Common myeloid progenitor, CD34-positive (primary cell): ENCODE results near the gene ZNF438.
A peak's percentile ranks its signal among the peaks of the same experiment; 100 is the strongest.

Experiments
- CTCF ChIA-PET: fragments of 350-600 bp; sonication (Branson Sonifier 250); formaldehyde crosslinking; loops from one replicate; lab custom pipeline; 2021; ENCODE audit warnings: antibody characterized with exemption; lab: Charles Lee
- POLR2A ChIA-PET: fragments of 350-600 bp; sonication (Branson Sonifier 250); formaldehyde crosslinking; loops from one replicate; lab custom pipeline; 2021; ENCODE audit warnings: antibody characterized with exemption; lab: Charles Lee
- DNase-seq, 3 donors: peaks; one replicate each; pipeline versions ENCODE4 v3.0.0 to v3.0.0-alpha.2; 2013
- H3K27ac ChIP-seq, 2 experiments: 1 replicate in 1 of 2; 2 replicates in 1 of 2; pipeline ENCODE4 v1.7.0; 2013; ENCODE audit warnings: inconsistent platforms in 2 of 2, low read length in 2 of 2, mild to moderate bottlenecking in 2 of 2, low read depth in 1 of 2, moderate library complexity in 1 of 2; ENCODE audit not compliant: severe bottlenecking in 2 of 2, insufficient read depth in 1 of 2, poor library complexity in 1 of 2
- H3K27me3 ChIP-seq, 5 experiments: replicated peaks in 2 of 5; 1 replicate in 3 of 5; 2 replicates in 2 of 5; pipeline versions ENCODE4 v1.6.1 to v1.7.0; 2013; ENCODE audit warnings: low read length in 4 of 5, mild to moderate bottlenecking in 2 of 5, moderate library complexity in 2 of 5, inconsistent platforms in 1 of 5; ENCODE audit not compliant: insufficient read depth in 5 of 5, control insufficient read depth in 4 of 5
- H3K36me3 ChIP-seq, 4 experiments: 1 replicate in 2 of 4; 2 replicates in 2 of 4; pipeline versions ENCODE4 v1.6.1 to v1.7.0; 2013; ENCODE audit warnings: low read length in 3 of 4, control low read depth in 1 of 4, mild to moderate bottlenecking in 1 of 4; ENCODE audit not compliant: control insufficient read depth in 4 of 4, insufficient read depth in 4 of 4
- H3K4me1 ChIP-seq, 4 experiments: 1 replicate in 3 of 4; 2 replicates in 1 of 4; pipeline versions ENCODE4 v1.6.1 to v1.7.1; 2013; ENCODE audit warnings: low read length in 3 of 4, mild to moderate bottlenecking in 3 of 4, control low read depth in 1 of 4, inconsistent platforms in 1 of 4, moderate library complexity in 1 of 4; ENCODE audit not compliant: control insufficient read depth in 4 of 4, insufficient read depth in 4 of 4; ENCODE audit errors: control extremely low read depth in 1 of 4
- H3K4me3 ChIP-seq, 7 experiments: 1 replicate in 4 of 7; 2 replicates in 3 of 7; pipeline versions ENCODE4 v1.5.1 to v1.7.0; 2013; ENCODE audit warnings: mild to moderate bottlenecking in 7 of 7, low read length in 6 of 7, moderate library complexity in 6 of 7, inconsistent platforms in 2 of 7, low read depth in 2 of 7, control low read depth in 1 of 7; ENCODE audit not compliant: insufficient read depth in 4 of 7, control insufficient read depth in 1 of 7; ENCODE audit errors: extremely low read depth in 1 of 7
- H3K9me3 ChIP-seq, 5 experiments: 1 replicate in 4 of 5; 2 replicates in 1 of 5; pipeline versions ENCODE4 v1.6.1 to v1.7.1; 2013; ENCODE audit warnings: low read length in 4 of 5, mild to moderate bottlenecking in 2 of 5, inconsistent platforms in 1 of 5, low read depth in 1 of 5, moderate library complexity in 1 of 5; ENCODE audit not compliant: control insufficient read depth in 4 of 5, insufficient read depth in 2 of 5; ENCODE audit errors: control extremely low read depth in 1 of 5
- WGBS: methylation state at CpG from one replicate; pipeline ENCODE4 v1.1.5; 2013; ENCODE audit not compliant: insufficient coverage; 5-methylcytosine and 5-hydroxymethylcytosine counted together

Gene ZNF438

GRCh38 chr10:30818010-30818660 is 213.5 kb downstream of the ZNF438 start:
- no peak overlapping the region for H3K27ac ChIP-seq
- H3K4me3 ChIP-seq: peak overlapping the region in 1 of 7 experiments; percentile 31
- no peaks in the 10 kb centered on the region for H3K9me3 ChIP-seq
- CTCF ChIA-PET: interaction anchor here (0.6 to 1.6 kb wide), 2 partner anchors 13 to 266 kb away, joined by 3 to 4 read pairs; no protein-coding TSS in a partner anchor
- H3K36me3 ChIP-seq: no peaks in the 10 kb centered on the region
- POLR2A ChIA-PET: interaction anchor here (0.6 kb wide), 1 partner anchor 12 kb away, joined by 3 read pairs; no protein-coding TSS in a partner anchor
- peak in 2 of 3 donors; percentile 44 to 71 for DNase-seq
- H3K27me3 ChIP-seq: peaks cover 0 to 2% (median 0%) of the 10 kb centered on the region in 5 experiments
- WGBS: 57% methylated on average over 8 of the region's 12 CpGs
- peaks cover 13 to 56% (median 49%) of the 10 kb centered on the region in 4 experiments for H3K4me1 ChIP-seq

- ChIA-PET POLR2A (interaction anchor here (0.6 kb wide), 1 partner anchor 13 kb away, joined by 3 read pairs; no protein-coding TSS in a partner anchor), CTCF (interaction anchor here (1.0 kb wide), 1 partner anchor 11 kb away, joined by 3 read pairs; no protein-coding TSS in a partner anchor)
- WGBS: 80% methylated on average over 4 of the region's 5 CpGs
- H3K4me1 ChIP-seq: peaks cover 13 to 62% (median 53%) of the 10 kb centered on the region in 4 experiments
- H3K27ac ChIP-seq: no peak overlapping the region
- no peaks in the 10 kb centered on the region for H3K36me3 ChIP-seq
- no peaks in the 10 kb centered on the region for H3K9me3 ChIP-seq
- DNase-seq: no peak
- peaks cover 0 to 2% (median 0%) of the 10 kb centered on the region in 5 experiments for H3K27me3 ChIP-seq
- no peak overlapping the region for H3K4me3 ChIP-seq
These were observed 214.1 kb downstream of the ZNF438 start for GRCh38 chr10:30817541-30817940.

- no peak overlapping the region for H3K4me3 ChIP-seq
- no peaks in the 10 kb centered on the region for H3K9me3 ChIP-seq
- ChIA-PET POLR2A (no interaction called here), CTCF (interaction anchor here (1.0 to 1.8 kb wide), 2 partner anchors 10 to 33 kb away, joined by 3 to 7 read pairs; no protein-coding TSS in a partner anchor)
- peaks cover 13 to 65% (median 55%) of the 10 kb centered on the region in 4 experiments for H3K4me1 ChIP-seq
- no peak for DNase-seq
- H3K36me3 ChIP-seq: no peaks in the 10 kb centered on the region
- H3K27me3 ChIP-seq: peaks cover 0 to 2% (median 0%) of the 10 kb centered on the region in 5 experiments
- no peak overlapping the region for H3K27ac ChIP-seq
- WGBS: 94% methylated on average over 2 of the region's 3 CpGs
These were observed 214.9 kb downstream of the ZNF438 start for GRCh38 chr10:30816820-30817171.

- DNase-seq: no peak
- CTCF ChIA-PET: interaction anchor here (1.8 kb wide), 1 partner anchor 32 kb away, joined by 7 read pairs; no protein-coding TSS in a partner anchor
- Histone ChIP-seq H3K4me3 (no peak overlapping the region), H3K9me3 (no peaks in the 10 kb centered on the region), H3K27ac (no peak overlapping the region), H3K4me1 (peaks cover 13 to 62% (median 54%) of the 10 kb centered on the region in 4 experiments), H3K36me3 (no peaks in the 10 kb centered on the region), H3K27me3 (peaks cover 0 to 2% (median 0%) of the 10 kb centered on the region in 5 experiments)
- POLR2A ChIA-PET: interaction anchor here (0.6 kb wide), 1 partner anchor 1609 kb away, joined by 3 read pairs; no protein-coding TSS in a partner anchor
- WGBS: 100% methylated on average over 8 of the region's 9 CpGs
These were observed 215.4 kb downstream of the ZNF438 start for GRCh38 chr10:30816159-30816819.

- peaks cover 7 to 43% (median 39%) of the 10 kb centered on the region in 4 experiments for H3K4me1 ChIP-seq
These were observed 217.7 kb downstream of the ZNF438 start for GRCh38 chr10:30813872-30814481.

GRCh38 chr10:30812018-30812851 is 219.4 kb downstream of the ZNF438 start:
- Histone ChIP-seq H3K4me1 (peaks cover 7 to 33% (median 29%) of the 10 kb centered on the region in 4 experiments), H3K36me3 (no peaks in the 10 kb centered on the region), H3K9me3 (peaks cover 0 to 2% (median 0%) of the 10 kb centered on the region in 5 experiments), H3K27me3 (no peaks in the 10 kb centered on the region), H3K4me3 (peak overlapping the region in 1 of 7 experiments; percentile 15), H3K27ac (no peak overlapping the region)
- ChIA-PET POLR2A (no interaction called here), CTCF (interaction anchor here (0.6 to 1.6 kb wide), 5 partner anchors 9 to 42 kb away, joined by 3 to 5 read pairs (median 3); no protein-coding TSS in a partner anchor)
- 65% methylated on average over 14 of the region's 16 CpGs for WGBS
- DNase-seq: peak in 2 of 3 donors; percentile 10 to 12

More at GRCh38 chr10:30813872-30814481, 217.7 kb downstream of the ZNF438 start:
- H3K27ac ChIP-seq: no peak overlapping the region
- H3K36me3 ChIP-seq: no peaks in the 10 kb centered on the region
- CTCF ChIA-PET: interaction anchor here (0.8 to 1.6 kb wide), 2 partner anchors 28 to 33 kb away, joined by 3 to 4 read pairs; no protein-coding TSS in a partner anchor
- 0% methylated on average over 1 of the region's 1 CpG for WGBS
- no peaks in the 10 kb centered on the region for H3K9me3 ChIP-seq
- POLR2A ChIA-PET: no interaction called here
- H3K4me3 ChIP-seq: no peak overlapping the region
- peaks cover 0 to 2% (median 0%) of the 10 kb centered on the region in 5 experiments for H3K27me3 ChIP-seq
- peak; percentile 39 to 67 (median 60) for DNase-seq
